Ishikawa (cell line): Measurements from ENCODE around the gene HOXA5.

ENCODE experiments used
- EP300 ChIP-seq: IDR thresholded peaks from 2 replicates; pipeline ENCODE4 v1.6.1; 2012; ENCODE audit warnings: borderline replicate concordance
- YY1 ChIP-seq: IDR thresholded peaks from 2 replicates; pipeline ENCODE4 v1.6.1; 2012; ENCODE audit warnings: low read depth

DNA sequence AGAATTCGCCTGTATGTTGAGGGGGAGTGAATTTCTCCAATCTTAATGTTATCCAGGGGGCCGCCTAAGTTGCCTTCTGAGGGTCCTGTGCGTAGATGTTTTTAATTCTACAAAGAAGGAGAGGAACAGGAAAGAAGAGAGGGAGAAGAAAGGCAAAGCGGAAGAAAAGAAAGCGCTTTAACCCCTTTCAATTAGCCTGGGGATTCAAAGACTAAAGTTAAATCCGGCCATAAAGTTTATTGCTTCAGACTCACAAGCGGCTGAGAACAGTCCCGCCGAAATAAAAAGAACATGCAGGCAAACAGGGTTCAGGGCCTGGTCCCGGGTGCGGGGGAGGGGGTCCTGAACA lies 4.5 kb downstream of the HOXA5 start:
- TF ChIP-seq YY1 (no peak), EP300 (no peak)
